Subcutaneous adipose tissue (tissue), 4 donors: ENCODE results near the gene GGT6. TPM values are rescaled to one million over a fixed set of nuclear protein-coding genes. Genes with fewer than 3 reads are reported as not detected.

Experiments
- total RNA-seq, 4 donors: library from RNA; depleted of rRNA; stranded (reverse); fragments of >200 nt; gene quantifications; one replicate each; pipeline ENCODE4 v1.1.0, GENCODE V29; 2016
- TF ChIP-seq, protein P1 (sequence below): fragments of 450-650 bp; IDR thresholded peaks from one replicate; pipeline ENCODE4 v1.5.1; 2016; ENCODE audit warnings: low read depth, mild to moderate bottlenecking, control low read depth, antibody characterized with exemption, moderate library complexity

GGT6 gene, protein sequence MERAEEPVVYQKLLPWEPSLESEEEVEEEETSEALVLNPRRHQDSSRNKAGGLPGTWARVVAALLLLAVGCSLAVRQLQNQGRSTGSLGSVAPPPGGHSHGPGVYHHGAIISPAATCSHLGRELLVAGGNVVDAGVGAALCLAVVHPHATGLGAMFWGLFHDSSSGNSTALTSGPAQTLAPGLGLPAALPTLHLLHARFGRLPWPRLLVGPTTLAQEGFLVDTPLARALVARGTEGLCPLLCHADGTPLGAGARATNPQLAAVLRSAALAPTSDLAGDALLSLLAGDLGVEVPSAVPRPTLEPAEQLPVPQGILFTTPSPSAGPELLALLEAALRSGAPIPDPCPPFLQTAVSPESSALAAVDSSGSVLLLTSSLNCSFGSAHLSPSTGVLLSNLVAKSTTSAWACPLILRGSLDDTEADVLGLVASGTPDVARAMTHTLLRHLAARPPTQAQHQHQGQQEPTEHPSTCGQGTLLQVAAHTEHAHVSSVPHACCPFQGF
- not detected for total RNA-seq

DNA sequence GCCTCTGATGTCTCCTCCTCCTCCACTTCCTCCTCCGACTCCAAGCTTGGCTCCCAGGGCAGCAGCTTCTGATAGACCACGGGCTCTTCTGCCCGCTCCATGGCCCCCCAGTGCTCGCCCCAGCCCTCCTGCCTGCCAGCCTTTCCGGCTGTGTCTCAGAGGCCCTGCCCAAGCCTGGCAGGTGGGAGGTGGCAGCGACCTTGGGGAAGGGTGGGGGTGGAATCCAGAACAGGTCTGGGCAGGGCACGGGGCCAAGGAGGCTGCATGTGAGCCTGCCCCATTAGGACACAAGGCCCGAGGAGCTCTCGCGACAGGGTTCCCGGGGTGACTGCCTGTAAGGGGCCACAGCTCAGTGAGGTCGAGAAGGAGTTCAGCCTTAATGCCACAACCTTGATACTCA lies at the start of gene GGT6:
GGT6 (minus strand) TSS at position 157 of the 400 bp plus-strand sequence; CDS start at position 101, 56 bp downstream.
- TF ChIP-seq, protein P1, sequence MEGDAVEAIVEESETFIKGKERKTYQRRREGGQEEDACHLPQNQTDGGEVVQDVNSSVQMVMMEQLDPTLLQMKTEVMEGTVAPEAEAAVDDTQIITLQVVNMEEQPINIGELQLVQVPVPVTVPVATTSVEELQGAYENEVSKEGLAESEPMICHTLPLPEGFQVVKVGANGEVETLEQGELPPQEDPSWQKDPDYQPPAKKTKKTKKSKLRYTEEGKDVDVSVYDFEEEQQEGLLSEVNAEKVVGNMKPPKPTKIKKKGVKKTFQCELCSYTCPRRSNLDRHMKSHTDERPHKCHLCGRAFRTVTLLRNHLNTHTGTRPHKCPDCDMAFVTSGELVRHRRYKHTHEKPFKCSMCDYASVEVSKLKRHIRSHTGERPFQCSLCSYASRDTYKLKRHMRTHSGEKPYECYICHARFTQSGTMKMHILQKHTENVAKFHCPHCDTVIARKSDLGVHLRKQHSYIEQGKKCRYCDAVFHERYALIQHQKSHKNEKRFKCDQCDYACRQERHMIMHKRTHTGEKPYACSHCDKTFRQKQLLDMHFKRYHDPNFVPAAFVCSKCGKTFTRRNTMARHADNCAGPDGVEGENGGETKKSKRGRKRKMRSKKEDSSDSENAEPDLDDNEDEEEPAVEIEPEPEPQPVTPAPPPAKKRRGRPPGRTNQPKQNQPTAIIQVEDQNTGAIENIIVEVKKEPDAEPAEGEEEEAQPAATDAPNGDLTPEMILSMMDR = no peak

DNA sequence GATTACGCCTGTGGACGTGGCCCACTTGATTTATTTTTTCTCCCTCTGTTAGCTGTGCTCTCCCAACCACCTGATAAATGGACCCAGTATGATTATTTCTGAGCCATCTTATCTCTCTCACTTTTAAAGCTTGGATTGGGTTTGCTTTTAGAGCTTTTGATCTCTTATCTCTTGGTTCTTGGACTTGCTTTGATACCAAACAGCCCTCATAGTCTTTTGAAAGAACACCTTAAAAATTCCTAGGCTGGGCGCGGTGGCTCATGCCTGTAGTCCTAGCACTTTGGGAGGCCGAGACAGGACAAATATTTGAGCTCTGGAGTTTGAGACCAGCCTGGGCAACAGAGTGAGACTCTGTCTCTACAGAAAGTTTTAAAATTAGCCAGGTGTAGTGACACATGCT lies 49.8 kb upstream of the GGT6 start:
- TF ChIP-seq, protein P1 = no peak

DNA sequence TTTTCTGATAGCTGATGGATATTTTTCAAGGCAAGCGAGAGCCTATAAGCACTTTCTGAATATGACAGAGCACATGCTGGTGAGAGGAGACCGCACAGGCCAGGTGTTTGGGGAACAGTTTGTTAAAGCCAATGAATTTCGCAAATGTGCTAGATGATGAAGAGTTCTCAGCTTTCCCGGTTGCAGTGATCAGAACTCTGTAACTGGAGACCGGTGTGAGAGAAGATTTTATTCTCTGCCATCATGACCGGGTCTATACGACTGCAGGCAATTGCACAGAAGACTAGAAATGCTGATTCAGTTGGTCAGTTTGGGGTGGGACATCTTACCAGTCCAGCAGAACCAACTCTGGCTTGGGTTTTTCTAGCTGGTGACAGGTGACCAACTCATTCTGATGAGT lies 49.4 kb upstream of the GGT6 start:
- TF ChIP-seq, protein P1 = no peak

DNA sequence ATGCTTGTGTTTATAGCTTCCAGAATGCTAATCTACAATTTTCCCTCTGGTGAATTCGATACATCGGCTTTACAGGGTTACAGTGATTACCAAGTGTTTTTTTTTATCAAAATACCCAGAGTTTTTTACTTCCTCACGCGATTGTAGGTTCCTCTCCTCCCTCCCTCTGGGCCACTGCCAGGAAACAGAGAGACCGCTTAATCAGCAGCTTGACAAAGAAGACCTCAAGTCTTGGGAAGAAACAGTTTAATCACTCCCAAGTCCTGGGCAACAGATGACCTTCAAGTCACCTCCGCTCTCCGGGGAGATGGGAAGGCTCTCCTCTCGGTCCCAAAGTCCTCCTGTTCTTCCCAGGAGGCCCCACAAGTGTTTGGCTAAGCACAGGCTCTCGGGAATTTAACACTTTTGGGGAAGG lies 47.4 kb upstream of the GGT6 start:
- TF ChIP-seq, protein P1 = no peak

DNA sequence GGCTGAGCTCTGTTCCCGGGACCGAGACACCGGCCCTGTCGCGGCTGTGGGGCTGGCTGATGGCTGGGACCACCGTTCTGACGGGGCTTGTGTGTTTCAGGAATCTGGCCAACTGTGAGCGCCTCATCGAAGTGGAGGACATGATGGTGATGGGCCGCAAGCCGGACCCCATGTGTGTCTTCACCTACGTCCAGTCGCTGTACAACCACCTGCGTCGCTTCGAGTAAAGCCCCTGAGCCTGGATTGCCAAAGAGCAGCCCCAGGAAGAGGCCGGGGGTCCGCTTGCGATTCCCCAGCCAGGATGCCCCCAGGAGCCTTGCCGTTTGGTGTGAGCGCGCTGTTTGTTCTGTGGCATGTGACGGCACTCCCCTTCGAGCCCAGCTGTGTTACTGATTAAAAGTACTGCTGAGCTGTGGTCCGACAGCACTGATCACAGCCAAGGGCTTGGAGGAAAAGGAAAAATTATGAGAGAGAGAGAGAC lies 46.9 kb upstream of the GGT6 start:
- TF ChIP-seq, protein P1 = no peak

DNA sequence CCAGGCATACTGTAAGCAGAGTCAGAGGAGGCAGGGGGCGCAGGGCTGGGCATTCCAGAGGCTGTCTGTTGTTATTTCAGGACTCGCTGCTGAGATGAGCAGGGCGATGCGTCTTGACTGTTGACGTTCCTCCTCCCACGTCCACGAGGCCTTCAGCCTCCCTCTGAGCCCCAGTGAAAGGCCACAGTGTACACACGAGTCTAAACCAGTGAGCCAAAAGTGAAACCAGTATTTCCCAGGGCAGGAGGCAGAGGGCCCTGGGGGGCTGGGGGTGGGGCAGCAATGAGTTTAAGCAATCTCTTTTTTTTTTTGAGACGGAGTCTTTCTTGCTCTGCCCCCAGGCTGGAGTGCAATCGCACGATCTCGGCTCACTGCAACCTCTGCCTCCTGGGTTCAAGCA lies 45.4 kb upstream of the GGT6 start:
- TF ChIP-seq, protein P1 = no peak

DNA sequence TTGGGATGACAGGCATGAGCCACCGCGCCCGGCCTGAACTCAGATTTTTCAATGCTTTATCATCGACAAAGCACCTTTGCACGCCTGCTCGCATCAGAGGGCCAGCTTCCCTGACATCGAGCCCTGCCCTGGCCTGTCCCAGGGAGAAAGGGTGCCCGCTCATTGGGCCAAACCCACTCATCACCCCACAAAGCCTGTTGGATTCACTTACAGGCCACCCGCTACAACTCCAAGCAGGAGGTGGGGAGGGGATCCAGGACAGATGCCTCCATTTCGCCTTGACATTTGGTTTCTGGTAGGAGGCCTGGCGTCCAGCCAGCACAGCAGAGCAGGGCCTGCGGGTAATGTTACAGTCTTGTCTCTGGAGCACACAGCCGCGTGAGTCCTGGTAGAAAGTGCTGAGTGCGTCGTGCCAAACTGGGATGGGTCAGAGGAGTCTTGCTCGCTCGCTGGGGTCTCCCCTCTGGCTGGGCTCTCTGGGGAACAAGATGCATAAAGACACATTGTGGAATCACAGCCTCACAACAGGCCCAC lies 43.8 kb upstream of the GGT6 start:
- TF ChIP-seq, protein P1 = no peak
